MM.1S (cell line): ENCODE data around the gene SDE2.

Source experiments
- DNase-seq: peaks from one replicate; pipeline ENCODE4 v3.0.0-alpha.2; 2015
- H2AFZ ChIP-seq: fragments of 300-600 bp; sonication (generic); 2 replicates; pipeline ENCODE4 v1.6.0; 2016; ENCODE audit warnings: antibody characterized with exemption, low read length
- H3F3A ChIP-seq: fragments of 300-600 bp; sonication (generic); 2 replicates; pipeline ENCODE4 v1.6.1; 2016; ENCODE audit warnings: mild to moderate bottlenecking, antibody characterized with exemption, low read length, moderate library complexity, mixed read lengths; ENCODE audit not compliant: insufficient read depth
- H3K27ac ChIP-seq: fragments of 300-600 bp; sonication (generic); 2 replicates; pipeline ENCODE4 v1.5.1; 2016; ENCODE audit warnings: mild to moderate bottlenecking, low read length
- H3K27me3 ChIP-seq: fragments of 300-600 bp; sonication (generic); replicated peaks from 2 replicates; pipeline ENCODE4 v1.6.0; 2016; ENCODE audit warnings: low read length; ENCODE audit not compliant: insufficient read depth
- H3K36me3 ChIP-seq: fragments of 300-600 bp; sonication (generic); replicated peaks from 2 replicates; pipeline ENCODE4 v1.6.1; 2016; ENCODE audit warnings: mild to moderate bottlenecking, low read length, mixed read lengths; ENCODE audit not compliant: insufficient read depth
- H3K4me1 ChIP-seq: fragments of 300-600 bp; sonication (generic); 2 replicates; pipeline ENCODE4 v1.6.1; 2016; ENCODE audit warnings: low read length, mixed read lengths
- H3K4me2 ChIP-seq: fragments of 300-600 bp; sonication (generic); 2 replicates; pipeline ENCODE4 v1.6.0; 2016; ENCODE audit warnings: low read depth, low read length
- H3K4me3 ChIP-seq: fragments of 300-600 bp; sonication (generic); 2 replicates; pipeline ENCODE4 v1.5.1; 2016; ENCODE audit warnings: low read length, mixed read lengths
- H3K79me2 ChIP-seq: fragments of 300-600 bp; sonication (generic); 2 replicates; pipeline ENCODE4 v1.6.1; 2016; ENCODE audit warnings: mixed run types, low read length, mixed read lengths
- H3K9ac ChIP-seq: fragments of 300-600 bp; sonication (generic); 2 replicates; pipeline ENCODE4 v1.6.1; 2016; ENCODE audit warnings: low read length, mixed read lengths
- H3K9me2 ChIP-seq: fragments of 300-600 bp; sonication (generic); replicated peaks from 2 replicates; pipeline ENCODE4 v1.6.1; 2016; ENCODE audit warnings: mild to moderate bottlenecking, low read length, mixed read lengths; ENCODE audit not compliant: insufficient read depth
- H3K9me3 ChIP-seq: fragments of 300-600 bp; sonication (generic); replicated peaks from 2 replicates; pipeline ENCODE4 v1.6.1; 2016; ENCODE audit warnings: mild to moderate bottlenecking, low read length, mixed read lengths; ENCODE audit not compliant: insufficient read depth
- H4K20me1 ChIP-seq: fragments of 300-600 bp; sonication (generic); 2 replicates; pipeline ENCODE4 v1.6.1; 2016; ENCODE audit warnings: mild to moderate bottlenecking, low read length, moderate library complexity, mixed read lengths; ENCODE audit not compliant: insufficient read depth
- CTCF ChIP-seq: fragments of 300-600 bp; sonication (generic); IDR thresholded peaks from 2 replicates; pipeline ENCODE4 v1.5.1; 2016; ENCODE audit warnings: antibody characterized with exemption, low read length, mixed read lengths
- EZH2 ChIP-seq: fragments of 300-600 bp; sonication (generic); optimal IDR thresholded peaks from 2 replicates; pipeline ENCODE3; 2017; ENCODE audit warnings: low read depth, mild to moderate bottlenecking, antibody characterized with exemption, low read length, mixed read lengths
- EZH2phosphoT487 ChIP-seq: fragments of 300-600 bp; sonication (generic); IDR thresholded peaks from 2 replicates; pipeline ENCODE4 v1.6.1; 2018; ENCODE audit warnings: antibody characterized with exemption, low read length

The SDE2 gene

GRCh38 chr1:225999227-225999911 is at the start of gene SDE2:
SDE2 (minus strand) TSS chr1:225999343; CDS start chr1:225999312, 31 bp downstream.
- peak within 1 kb of the TSS; percentile 96 for H3K27ac ChIP-seq
- H3K27me3 ChIP-seq: no peaks in the 10 kb centered on the region
- H2AFZ ChIP-seq: peak within 1 kb of the TSS; percentile 55
- peaks cover 20% of the 10 kb centered on the region for H3F3A ChIP-seq
- peaks cover 37% of the 10 kb centered on the region for H3K4me1 ChIP-seq
- peak; percentile 100 for DNase-seq
- no peaks in the 10 kb centered on the region for H3K9me2 ChIP-seq
- H3K4me2 ChIP-seq: peak within 1 kb of the TSS; percentile 91
- H3K9ac ChIP-seq: peak within 1 kb of the TSS; percentile 91
- peaks cover 48% of the 10 kb centered on the region for H3K79me2 ChIP-seq
- TF ChIP-seq CTCF (no peak), EZH2phosphoT487 (no peak), EZH2 (no peak)
- peak within 1 kb of the TSS; percentile 86 for H3K4me3 ChIP-seq
- H4K20me1 ChIP-seq: no peaks in the 10 kb centered on the region
- H3K36me3 ChIP-seq: peaks cover 10% of the 10 kb centered on the region
- no peaks in the 10 kb centered on the region for H3K9me3 ChIP-seq

- H3K4me3 ChIP-seq: no peak overlapping the region
- no peak overlapping the region for H3K9ac ChIP-seq
- H3K9me2 ChIP-seq: no peaks in the 10 kb centered on the region
- TF ChIP-seq EZH2phosphoT487: no peak
- TF ChIP-seq CTCF: no peak
- TF ChIP-seq EZH2: no peak
- no peak overlapping the region for H3K27ac ChIP-seq
- H3K27me3 ChIP-seq: no peaks in the 10 kb centered on the region
- no peaks in the 10 kb centered on the region for H3K36me3 ChIP-seq
- no peaks in the 10 kb centered on the region for H3K9me3 ChIP-seq
- H3K79me2 ChIP-seq: no peaks in the 10 kb centered on the region
- H3K4me1 ChIP-seq: no peaks in the 10 kb centered on the region
- no peak for DNase-seq
- H4K20me1 ChIP-seq: no peaks in the 10 kb centered on the region
- H2AFZ ChIP-seq: no peak overlapping the region
- no peak overlapping the region for H3K4me2 ChIP-seq
- H3F3A ChIP-seq: no peaks in the 10 kb centered on the region
Observed at GRCh38 chr1:226048886-226049285, 49.7 kb upstream of the SDE2 start.

GRCh38 chr1:226047495-226047894 is 48.4 kb upstream of the SDE2 start:
- H3K4me2 ChIP-seq: no peak overlapping the region
- H3F3A ChIP-seq: no peaks in the 10 kb centered on the region
- no peaks in the 10 kb centered on the region for H3K36me3 ChIP-seq
- H3K79me2 ChIP-seq: no peaks in the 10 kb centered on the region
- no peaks in the 10 kb centered on the region for H3K9me2 ChIP-seq
- H3K27me3 ChIP-seq: no peaks in the 10 kb centered on the region
- DNase-seq: no peak
- H3K9me3 ChIP-seq: no peaks in the 10 kb centered on the region
- H3K27ac ChIP-seq: no peak overlapping the region
- H2AFZ ChIP-seq: no peak overlapping the region
- H3K4me3 ChIP-seq: no peak overlapping the region
- H4K20me1 ChIP-seq: no peaks in the 10 kb centered on the region
- H3K9ac ChIP-seq: no peak overlapping the region
- TF ChIP-seq EZH2phosphoT487: no peak
- no peak for TF ChIP-seq CTCF
- TF ChIP-seq EZH2: no peak
- H3K4me1 ChIP-seq: no peaks in the 10 kb centered on the region
